GM19023 (cell line): ENCODE data around the gene NCF2.
A peak's percentile ranks its signal among the peaks of the same experiment; 100 is the strongest.
"Not testable (repeated sequence)": the region's sequence is repeated elsewhere in the genome, so short reads cannot be mapped to it uniquely, and the experiment has no call there.

ENCODE experiments used
- ATAC-seq: cut with Tn5 transposase; IDR thresholded peaks from one replicate; pipeline ENCODE4 v1.9.1; 2021; ENCODE audit warnings: mild to moderate bottlenecking, moderate library complexity; ENCODE audit not compliant: unreplicated experiment

The NCF2 gene, protein sequence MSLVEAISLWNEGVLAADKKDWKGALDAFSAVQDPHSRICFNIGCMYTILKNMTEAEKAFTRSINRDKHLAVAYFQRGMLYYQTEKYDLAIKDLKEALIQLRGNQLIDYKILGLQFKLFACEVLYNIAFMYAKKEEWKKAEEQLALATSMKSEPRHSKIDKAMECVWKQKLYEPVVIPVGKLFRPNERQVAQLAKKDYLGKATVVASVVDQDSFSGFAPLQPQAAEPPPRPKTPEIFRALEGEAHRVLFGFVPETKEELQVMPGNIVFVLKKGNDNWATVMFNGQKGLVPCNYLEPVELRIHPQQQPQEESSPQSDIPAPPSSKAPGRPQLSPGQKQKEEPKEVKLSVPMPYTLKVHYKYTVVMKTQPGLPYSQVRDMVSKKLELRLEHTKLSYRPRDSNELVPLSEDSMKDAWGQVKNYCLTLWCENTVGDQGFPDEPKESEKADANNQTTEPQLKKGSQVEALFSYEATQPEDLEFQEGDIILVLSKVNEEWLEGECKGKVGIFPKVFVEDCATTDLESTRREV

GRCh38 chr1:183590244-183591191, at the start of gene NCF2:
Gene NCF2, minus strand, starts transcription at chr1:183590459. Its CDS starts 130 bp downstream, at chr1:183590329.
- peak; percentile 74 for ATAC-seq

DNA sequence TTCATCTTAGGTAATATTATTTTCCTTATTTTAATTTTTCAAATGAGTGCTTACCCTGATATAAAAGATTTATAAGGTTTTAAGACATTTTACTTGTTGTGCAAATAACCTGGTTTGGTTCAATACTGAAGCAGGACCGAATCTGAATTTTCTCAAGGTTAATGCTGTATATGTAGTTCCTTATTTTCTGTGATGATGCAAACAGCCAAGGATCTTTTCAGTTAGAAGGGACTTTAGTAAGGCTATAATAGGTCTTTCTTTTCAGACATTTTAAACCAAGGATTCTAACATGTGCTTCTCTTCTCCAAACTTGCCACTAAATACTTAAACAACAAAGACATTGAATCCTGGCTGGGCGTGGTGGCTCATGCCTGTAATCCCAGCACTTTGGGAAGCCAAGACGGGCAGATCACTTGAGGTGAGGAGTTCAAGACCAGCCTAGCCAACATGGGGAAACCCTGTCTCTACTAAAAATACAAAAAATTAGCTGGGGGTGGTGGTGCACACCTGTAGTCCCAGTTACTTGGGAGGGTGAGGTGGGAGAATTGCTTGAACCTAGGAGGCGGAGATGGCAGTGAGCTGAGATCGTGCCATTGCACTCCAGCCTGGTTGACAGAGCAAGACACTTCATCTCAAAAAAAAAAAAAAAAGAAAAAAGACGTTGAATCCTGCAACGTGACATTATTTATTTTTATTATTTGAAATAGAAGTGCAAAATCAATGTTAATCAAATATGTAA, 48.6 kb upstream of the NCF2 start:
- ATAC-seq = no peak

- ATAC-seq = no peak
These were observed 46.5 kb upstream of the NCF2 start for GRCh38 chr1:183636783-183637182.

GRCh38 chr1:183636334-183636682, 46.0 kb upstream of the NCF2 start:
- ATAC-seq = no peak

- ATAC-seq = peak; percentile 87
These were observed 45.5 kb upstream of the NCF2 start, which contains the start of gene ARPC5 for GRCh38 chr1:183635606-183636333. Gene ARPC5, minus strand, starts transcription at chr1:183635783. Its CDS starts 124 bp downstream, at chr1:183635659.

DNA sequence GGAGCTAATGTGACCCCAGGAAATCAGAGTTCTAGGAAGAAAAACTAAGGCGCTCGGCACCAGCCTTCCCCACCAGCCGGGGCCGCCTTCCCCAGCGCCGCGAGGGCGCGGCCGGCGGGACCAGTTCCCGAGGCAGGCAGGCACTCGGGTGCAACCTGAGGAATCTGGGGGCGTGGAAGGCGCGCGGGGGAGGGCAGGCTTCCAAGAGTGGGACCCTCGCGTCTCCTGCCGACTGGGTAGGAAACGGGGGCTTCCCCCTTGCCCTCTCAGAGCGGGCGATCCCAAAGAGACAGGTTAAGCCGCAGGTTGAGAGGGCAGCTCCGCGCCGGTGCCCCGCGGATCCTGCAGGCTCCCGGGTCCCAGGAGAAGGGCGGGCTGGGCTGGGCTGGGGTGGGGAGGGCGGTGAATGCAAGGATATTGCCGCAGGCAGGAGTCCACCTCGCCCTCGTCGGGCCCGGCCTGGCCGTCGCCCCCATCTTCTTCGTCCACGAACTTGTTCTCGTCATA, 44.9 kb upstream of the NCF2 start:
- peak; percentile 9 for ATAC-seq

GRCh38 chr1:183634429-183635065, 44.3 kb upstream of the NCF2 start:
- ATAC-seq = no peak

- no peak for ATAC-seq
These were observed 43.6 kb upstream of the NCF2 start for GRCh38 chr1:183633676-183634343.

GRCh38 chr1:183632964-183633363, 42.7 kb upstream of the NCF2 start:
- no peak for ATAC-seq

GRCh38 chr1:183632114-183632513, 41.9 kb upstream of the NCF2 start:
- ATAC-seq = no peak

GRCh38 chr1:183630748-183631147, 40.5 kb upstream of the NCF2 start:
- no peak for ATAC-seq

GRCh38 chr1:183628537-183628936, 38.3 kb upstream of the NCF2 start:
- no peak for ATAC-seq

- not testable (repeated sequence) for ATAC-seq
These were observed 36.0 kb upstream of the NCF2 start for GRCh38 chr1:183626236-183626635.

GRCh38 chr1:183622884-183623785, 32.9 kb upstream of the NCF2 start:
- peak; percentile 87 for ATAC-seq

- no peak for ATAC-seq
These were observed 31.8 kb upstream of the NCF2 start for GRCh38 chr1:183622013-183622412.

DNA sequence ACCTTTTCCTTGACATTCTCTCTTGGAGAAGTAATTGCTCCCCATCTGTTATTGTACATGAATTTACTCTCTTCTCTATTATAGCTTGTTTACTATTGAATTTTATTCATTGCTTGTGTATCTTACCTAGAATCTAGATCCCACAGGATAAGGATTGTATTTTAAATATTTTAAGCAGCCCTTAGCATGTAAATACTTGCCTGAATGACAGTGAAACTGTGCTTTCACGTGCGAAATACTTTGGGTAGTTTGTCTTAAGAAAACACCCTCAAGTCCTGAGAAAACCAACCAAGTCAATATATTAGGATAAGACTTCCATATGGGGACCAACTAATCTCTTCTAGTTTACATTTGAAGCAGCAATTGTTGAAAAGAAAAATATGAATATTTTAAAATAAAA, 30.1 kb upstream of the NCF2 start:
- no peak for ATAC-seq

DNA sequence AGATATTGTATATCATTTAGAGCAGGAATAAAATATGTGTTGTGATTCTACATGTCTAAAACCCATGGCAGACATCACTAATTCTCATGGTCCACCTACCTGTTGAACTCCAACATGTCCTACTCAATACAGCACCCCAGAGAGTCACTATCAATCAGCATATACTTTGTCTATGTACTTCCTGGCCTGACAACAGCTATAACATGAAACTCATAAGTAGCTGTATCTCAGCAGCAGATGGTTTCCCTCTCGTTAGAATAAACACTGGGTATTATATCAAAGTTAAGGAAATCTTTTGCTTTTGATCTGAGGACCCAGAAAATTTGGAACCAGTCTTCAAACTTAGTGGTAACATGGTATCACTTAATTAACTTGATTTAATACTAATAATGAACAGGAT, 29.5 kb upstream of the NCF2 start:
- ATAC-seq = no peak

DNA sequence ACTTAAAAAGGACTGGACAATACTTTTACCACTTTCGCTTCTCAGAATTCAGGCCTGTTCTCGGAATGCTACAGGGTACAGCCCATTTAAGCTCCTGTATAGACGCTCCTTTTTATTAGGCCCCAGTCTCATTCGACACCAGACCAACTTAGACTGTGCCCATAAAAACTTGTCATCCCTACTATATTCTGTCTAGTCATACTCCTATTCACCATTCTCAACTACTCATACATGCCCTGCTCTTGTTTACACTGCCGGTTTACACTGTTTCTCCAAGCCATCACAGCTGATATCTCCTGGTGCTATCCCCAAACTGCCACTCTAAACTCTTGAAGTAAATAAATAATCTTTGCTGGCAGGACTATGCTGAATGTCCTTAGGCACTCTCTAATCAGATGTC, 27.9 kb upstream of the NCF2 start:
- not testable (repeated sequence) for ATAC-seq
